ENCODE data around the gene MYB. TPM values are rescaled to one million over a fixed set of nuclear protein-coding genes. Genes with fewer than 3 reads are reported as not detected.

The MYB gene
- total and polyA plus RNA-seq, 2 of the 8 experiments (the other 6 are each of a cell fraction or from before 2014, with no cell fraction given) = 4.0 to 7.6 TPM

DNA sequence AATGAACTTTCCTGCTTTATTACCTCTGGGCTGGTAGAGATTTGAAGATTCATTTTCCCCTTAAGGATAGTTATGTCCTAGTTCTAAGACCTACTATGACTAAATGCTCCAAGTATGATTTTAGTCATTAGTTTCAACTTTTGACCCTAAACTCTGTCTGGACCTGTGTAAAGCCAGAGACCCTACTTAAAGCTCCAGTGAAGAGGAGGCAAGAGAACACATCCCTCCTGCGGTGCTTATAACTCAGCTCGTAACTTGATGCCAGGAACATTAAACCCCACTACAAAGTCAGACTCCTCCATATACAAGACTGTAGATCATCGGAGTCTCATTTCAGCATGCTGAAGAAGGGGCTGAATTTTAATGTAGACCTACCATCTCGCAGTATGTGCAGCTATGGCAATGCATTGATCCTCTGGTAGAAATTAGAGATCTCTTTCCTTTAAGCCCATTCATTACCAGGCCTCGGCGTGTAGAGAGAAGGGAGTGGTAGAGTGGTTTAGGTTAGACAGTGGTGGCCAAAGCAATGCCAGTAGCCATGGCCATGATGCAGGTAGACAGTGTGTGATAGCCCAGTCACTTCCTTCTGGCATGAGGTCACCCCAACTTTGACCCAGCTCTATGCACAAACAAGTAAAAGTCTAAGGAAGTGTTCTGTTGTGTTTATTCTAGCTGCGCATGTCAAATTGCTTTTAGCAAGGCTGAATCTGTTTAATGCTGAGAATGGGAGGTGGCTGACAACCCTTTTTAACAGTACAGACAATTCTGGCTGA is 34.8 kb upstream of the MYB start:
- Histone ChIP-seq H3K4me3 (ENCODE audit: extremely low read depth in 1 of 4, insufficient read depth in 2 of 4, low read depth in 3 of 4, low read length in 4 of 4) (no peak overlapping the region; a peak in 1 of 8 replicates), H3K27ac (ENCODE audit: low read depth, low read length) (no peak overlapping the region), H3K79me2 (ENCODE audit: control insufficient read depth in 1 of 2, insufficient read depth in 2 of 2, low read length in 2 of 2) (no peaks in the 10 kb centered on the region), H3K4me1 (replicated peaks in 1 of 4; ENCODE audit: control insufficient read depth in 3 of 4, insufficient read depth in 4 of 4, low read length in 3 of 4) (peaks cover 3 to 7% (median 5%) of the 10 kb centered on the region in 4 experiments; a peak in 4 of 7 replicates), H3K23ac (ENCODE audit: insufficient read length) (no peak overlapping the region), H3K4me2 (ENCODE audit: insufficient read depth in 1 of 2, low read depth in 2 of 2, low read length in 2 of 2) (0 out of 4 replicates have a peak overlapping the region, but pooled peaks of 1 of the 2 experiments have one; percentile 13), H3K14ac (ENCODE audit: insufficient read length) (no peak overlapping the region), H2BK12ac (ENCODE audit: low read depth, low read length) (peak overlapping the region; percentile 51; the same call in 1 of the 2 replicates), H3K36me3 (ENCODE audit: control insufficient read depth in 2 of 4, insufficient read depth in 4 of 4, low read length in 3 of 4) (no peaks in the 10 kb centered on the region), H2BK5ac (ENCODE audit: low read depth, low read length) (peak overlapping the region; percentile 45; the same call in 1 of the 2 replicates), H2AK5ac (ENCODE audit: low read depth, low read length) (no peak overlapping the region), H4K5ac (ENCODE audit: insufficient read length, low read depth, low read length) (no peak overlapping the region), H3K23me2 (ENCODE audit: low read depth, low read length) (no peaks in the 10 kb centered on the region), H3K9me3 (ENCODE audit: insufficient read depth in 2 of 2, low read depth in 1 of 2, low read length in 1 of 2) (no peaks in the 10 kb centered on the region), H2BK20ac (ENCODE audit: low read length) (no peak overlapping the region), H2AFZ (ENCODE audit: low read length) (no peak overlapping the region; the same call in 1 of the 2 replicates), H3K18ac (ENCODE audit: extremely low read depth, low read length) (no peak overlapping the region), H4K20me1 (replicated peaks in 1 of 2; ENCODE audit: control insufficient read depth in 1 of 2, insufficient read depth in 2 of 2, low read length in 2 of 2) (no peaks in the 10 kb centered on the region), H3K79me1 (ENCODE audit: low read depth, low read length) (no peaks in the 10 kb centered on the region), H3K56ac (replicated peaks; ENCODE audit: insufficient read length, low read depth, low read length) (no peak overlapping the region), H4K91ac (replicated peaks; ENCODE audit: insufficient read length, low read length) (no peak overlapping the region), H3K27me3 (replicated peaks in 1 of 4; ENCODE audit: control insufficient read depth in 3 of 4, extremely low read depth in 1 of 4, insufficient read depth in 3 of 4, low read length in 3 of 4) (no peaks in the 10 kb centered on the region), H4K8ac (ENCODE audit: extremely low read depth, insufficient read depth, low read length) (no peak overlapping the region), H3K4ac (replicated peaks; ENCODE audit: insufficient read length, low read depth, low read length) (no peak overlapping the region), H3K9ac (replicated peaks in 1 of 4; ENCODE audit: extremely low read depth in 1 of 4, low read depth in 3 of 4, low read length in 3 of 4) (no peak overlapping the region), H2BK15ac (ENCODE audit: low read length) (peak overlapping the region; percentile 31; the same call in 1 of the 2 replicates), H2BK120ac (replicated peaks; ENCODE audit: low read depth, low read length) (peak overlapping the region; percentile 6)
- ChIA-PET CTCF (ENCODE audit: partially characterized antibody) (interaction anchor here (0.8 to 2.8 kb wide), 16 partner anchors 10 to 280 kb away, joined by 3 to 26 read pairs (median 4); no protein-coding TSS in a partner anchor), POLR2A (ENCODE audit: partially characterized antibody) (interaction anchor here (0.6 kb wide), 1 partner anchor 236 kb away, joined by 3 read pairs; no protein-coding TSS in a partner anchor)
- WGBS, 2 experiments (ENCODE audit: extremely low coverage in 1 of 2, insufficient coverage in 1 of 2, insufficient read length in 1 of 2, insufficient replicate concordance in 2 of 2, low coverage in 1 of 2, low lambda C conversion rate in 2 of 2, missing lambda C conversion rate in 1 of 2) = 88% methylated on average over 7 of the region's 7 CpGs; no CpG with 5 or more reads in 1 of the 2 experiments
- DNase-seq (ENCODE audit: low read depth in 1 of 2, low spot score in 2 of 2) (no peak), FAIRE-seq (no peak)
- TF ChIP-seq KDM1A (IDR thresholded peaks at IDR 0.05; ENCODE audit: borderline replicate concordance, low read length) (no peak), SP1 (IDR thresholded peaks at IDR 0.05; ENCODE audit: low read depth, low read length) (no peak), CBX5 (IDR thresholded peaks at IDR 0.05; ENCODE audit: low read depth, low read length) (no peak), SP4 (IDR thresholded peaks at IDR 0.05; ENCODE audit: low read length) (no peak), NANOG (IDR thresholded peaks at IDR 0.05; ENCODE audit: insufficient read depth, low read depth, low read length, poor library complexity, severe bottlenecking) (no peak), SIRT6 (IDR thresholded peaks at IDR 0.05; ENCODE audit: low read length) (no peak), SRF (IDR thresholded peaks at IDR 0.05; ENCODE audit: low read depth, low read length) (no peak), SAP30 (IDR thresholded peaks at IDR 0.05; ENCODE audit: insufficient read depth, insufficient replicate concordance, low read length) (no peak), FOSL1 (IDR thresholded peaks at IDR 0.05; ENCODE audit: insufficient read depth, low read depth, low read length) (no peak), CEBPB (IDR thresholded peaks at IDR 0.05; ENCODE audit: low read depth, low read length) (no peak), ZNF274 (IDR thresholded peaks at IDR 0.05; ENCODE audit: borderline replicate concordance, extremely low read depth, low read length) (no peak)
- TF ChIP-seq, protein P1, sequence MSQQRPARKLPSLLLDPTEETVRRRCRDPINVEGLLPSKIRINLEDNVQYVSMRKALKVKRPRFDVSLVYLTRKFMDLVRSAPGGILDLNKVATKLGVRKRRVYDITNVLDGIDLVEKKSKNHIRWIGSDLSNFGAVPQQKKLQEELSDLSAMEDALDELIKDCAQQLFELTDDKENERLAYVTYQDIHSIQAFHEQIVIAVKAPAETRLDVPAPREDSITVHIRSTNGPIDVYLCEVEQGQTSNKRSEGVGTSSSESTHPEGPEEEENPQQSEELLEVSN (IDR thresholded peaks at IDR 0.05) = no peak

Measured in H1 (cell line).